IgD-negative memory B cell (primary cell): Measurements from ENCODE around the gene DPY19L3. TPM values are rescaled to one million over a fixed set of nuclear protein-coding genes. Genes with fewer than 3 reads are reported as not detected.
"Not testable (repeated sequence)": the region's sequence is repeated elsewhere in the genome, so short reads cannot be mapped to it uniquely, and the experiment has no call there.

Source experiments
- H3K27ac Mint-ChIP-seq, 3 donors: one replicate each; pipeline ENCODE4 v1.8.0; 2020 to 2022; ENCODE audit warnings: mild to moderate bottlenecking in 3 of 3, mixed read lengths in 3 of 3, moderate library complexity in 1 of 3
- H3K27me3 Mint-ChIP-seq: one replicate; pipeline ENCODE4 v1.8.0; 2021; ENCODE audit warnings: mixed read lengths
- H3K36me3 Mint-ChIP-seq: one replicate; pipeline ENCODE4 v1.8.0; 2020; ENCODE audit warnings: mild to moderate bottlenecking, mixed read lengths
- H3K4me1 Mint-ChIP-seq, 3 donors: one replicate each; pipeline ENCODE4 v1.8.0; 2020 to 2022; ENCODE audit warnings: mixed read lengths in 3 of 3, mild to moderate bottlenecking in 1 of 3
- H3K4me3 Mint-ChIP-seq, 4 donors: one replicate each; pipeline ENCODE4 v1.8.0; 2020 to 2022; ENCODE audit warnings: mild to moderate bottlenecking in 4 of 4, mixed read lengths in 4 of 4, moderate library complexity in 3 of 4
- H3K9me3 Mint-ChIP-seq, 3 donors: one replicate each; pipeline ENCODE4 v1.8.0; 2020 to 2021; ENCODE audit warnings: mixed read lengths in 3 of 3, mild to moderate bottlenecking in 1 of 3
- polyA plus RNA-seq: library from polyadenylated mRNA; unstranded; fragments of 300-500 nt; fragmentation: Illumina TruSeq; gene quantifications from one replicate; pipeline ENCODE4 v1.2.3, GENCODE V29; 2021

The DPY19L3 gene
- polyA plus RNA-seq, 1 donor from 2014 or later = 2.1 TPM

DNA sequence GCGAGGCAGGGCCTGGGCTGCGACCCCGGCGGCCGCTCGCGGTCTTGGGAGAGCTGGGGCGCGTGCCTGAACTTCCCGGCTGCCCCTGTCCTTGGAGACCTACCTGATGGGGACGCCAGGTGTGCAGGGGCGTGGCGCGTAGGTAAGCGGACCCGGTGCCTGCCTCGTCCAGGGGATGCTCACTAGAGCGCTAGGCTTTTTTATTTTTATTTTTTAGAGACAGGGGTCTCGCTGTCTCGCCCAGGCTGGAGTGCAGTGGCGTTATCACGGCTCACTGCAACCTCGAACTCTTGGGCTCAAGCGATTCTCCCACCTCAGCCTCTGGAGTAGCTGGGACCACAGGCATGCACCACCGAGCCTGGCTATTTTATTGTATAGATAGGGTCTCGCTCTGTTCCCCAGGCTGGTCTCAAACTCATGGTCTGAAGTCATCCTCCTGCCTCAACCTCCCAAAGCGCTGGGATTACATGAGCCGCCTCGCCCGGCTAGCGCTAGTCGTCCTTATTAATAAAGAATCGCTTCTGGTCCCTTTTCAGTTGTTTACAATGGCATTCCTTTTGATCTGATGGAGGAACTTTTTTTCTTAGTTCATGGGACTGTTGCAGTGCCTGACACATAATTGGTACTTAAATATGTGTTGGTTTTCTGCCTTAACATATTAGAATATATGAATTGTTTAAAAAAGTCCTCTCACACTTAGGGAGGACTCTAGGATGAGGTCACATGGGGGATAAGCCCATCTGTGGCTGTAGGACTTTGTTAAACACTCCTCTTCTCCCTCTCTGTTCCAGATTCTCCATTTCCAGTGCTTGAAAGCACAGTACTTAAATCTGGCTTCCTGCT lies 812 bp downstream of the DPY19L3 start:
- Mint-ChIP-seq H3K27ac (peak overlapping the region; percentile 62 to 89 (median 84)), H3K4me3 (peak overlapping the region; percentile 89 to 93 (median 92)), H3K9me3 (no peaks in the 10 kb centered on the region), H3K36me3 (peaks cover 10% of the 10 kb centered on the region), H3K4me1 (peaks cover 4 to 11% (median 9%) of the 10 kb centered on the region in 3 donors), H3K27me3 (no peaks in the 10 kb centered on the region)

DNA sequence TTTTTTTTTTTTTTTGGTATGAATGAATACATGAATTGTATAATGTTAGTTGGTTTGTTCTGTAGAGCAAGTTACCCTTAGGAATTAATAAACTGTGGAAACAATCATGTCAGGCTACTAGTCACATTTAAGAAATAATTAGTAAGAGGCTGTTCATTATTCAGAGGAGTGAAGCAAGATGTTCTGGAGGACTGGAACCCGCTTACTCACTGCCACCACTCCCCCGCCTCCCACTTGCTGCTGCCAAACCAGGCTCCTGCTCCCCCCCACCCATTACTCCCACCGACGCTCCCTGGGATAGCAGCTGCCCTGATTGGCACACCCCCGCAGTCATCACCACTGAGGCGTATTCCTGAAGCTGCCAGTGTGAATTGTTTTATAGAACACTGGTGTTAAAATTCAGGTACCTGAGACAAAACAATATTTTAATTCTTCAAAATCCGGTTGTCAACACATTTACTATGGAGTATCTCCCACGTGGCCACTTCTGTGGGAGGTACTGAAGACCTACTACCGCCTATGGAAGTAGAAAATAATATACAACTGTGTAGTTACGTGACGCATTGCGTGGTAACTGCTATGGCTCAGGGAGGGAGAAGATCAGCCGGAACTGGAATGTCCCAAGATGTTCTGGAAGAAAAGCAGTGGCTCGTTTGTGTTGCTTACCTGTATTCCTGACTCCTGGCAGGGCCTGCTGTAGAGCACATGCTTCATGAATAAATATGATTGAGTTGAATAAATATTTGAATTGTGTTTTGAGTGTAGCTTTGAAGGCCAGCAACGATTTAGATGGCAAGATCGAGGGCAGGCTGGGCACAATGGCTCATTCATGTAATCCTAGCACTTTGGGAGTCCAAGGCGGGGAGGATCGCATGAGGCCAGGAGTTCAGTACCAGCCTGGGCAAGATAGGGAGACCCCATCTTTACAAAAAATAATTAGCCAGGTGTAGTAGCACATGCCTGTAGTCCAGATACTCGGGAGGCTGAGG lies 1.7 kb downstream of the DPY19L3 start:
- no peaks in the 10 kb centered on the region for H3K9me3 Mint-ChIP-seq
- H3K4me1 Mint-ChIP-seq = peaks cover 4 to 11% (median 6%) of the 10 kb centered on the region in 3 donors
- H3K27ac Mint-ChIP-seq = peak overlapping the region; percentile 62 to 89 (median 84)
- peaks cover 11% of the 10 kb centered on the region for H3K36me3 Mint-ChIP-seq
- H3K27me3 Mint-ChIP-seq = no peaks in the 10 kb centered on the region
- H3K4me3 Mint-ChIP-seq = peak overlapping the region; percentile 89 to 93 (median 92)

DNA sequence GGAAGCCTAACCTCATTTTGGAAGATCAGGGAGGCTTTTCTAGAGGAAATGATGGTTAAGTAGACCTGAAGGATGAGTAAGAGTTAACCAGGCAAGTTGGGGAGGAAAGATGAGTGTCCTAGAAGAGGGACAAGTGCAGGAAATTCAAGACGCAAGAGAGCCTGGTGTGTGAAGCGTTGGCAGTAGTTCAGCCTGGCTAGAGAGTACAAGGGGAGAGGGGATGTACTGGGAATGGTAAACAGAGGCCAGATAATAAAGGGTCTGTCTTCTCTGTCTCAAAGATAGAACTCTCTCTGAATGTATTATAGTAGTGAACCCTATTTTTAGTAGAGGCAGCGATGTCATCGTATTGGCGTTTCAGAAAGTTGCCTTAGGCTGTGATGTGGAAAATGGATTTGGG lies 9.7 kb downstream of the DPY19L3 start:
- Mint-ChIP-seq H3K4me1 (no peaks in the 10 kb centered on the region), H3K9me3 (no peaks in the 10 kb centered on the region), H3K4me3 (no peak overlapping the region), H3K36me3 (peaks cover 16% of the 10 kb centered on the region), H3K27me3 (no peaks in the 10 kb centered on the region), H3K27ac (no peak overlapping the region)

DNA sequence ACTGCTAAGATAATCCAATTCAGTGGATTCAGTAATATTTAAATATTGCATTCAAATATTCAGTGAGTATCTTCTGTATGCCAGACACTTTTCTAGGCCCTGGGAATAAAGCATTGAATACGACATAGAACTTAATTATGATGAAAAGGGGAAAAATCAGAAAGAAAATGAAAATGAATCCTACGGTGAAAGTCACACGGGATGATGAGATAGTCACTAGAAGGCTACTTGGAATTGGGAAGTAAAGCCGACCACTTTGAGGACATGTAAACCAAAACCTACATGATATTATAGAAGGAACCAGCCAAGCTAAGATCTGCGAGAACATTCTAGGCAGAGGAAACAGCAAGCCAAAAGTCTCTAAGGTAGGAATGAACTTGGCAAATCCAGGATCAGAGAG lies 10.1 kb downstream of the DPY19L3 start:
- H3K4me1 Mint-ChIP-seq = no peaks in the 10 kb centered on the region
- H3K27ac Mint-ChIP-seq = no peak overlapping the region
- peaks cover 16% of the 10 kb centered on the region for H3K36me3 Mint-ChIP-seq
- H3K27me3 Mint-ChIP-seq = no peaks in the 10 kb centered on the region
- H3K9me3 Mint-ChIP-seq = no peaks in the 10 kb centered on the region
- H3K4me3 Mint-ChIP-seq = no peak overlapping the region

DNA sequence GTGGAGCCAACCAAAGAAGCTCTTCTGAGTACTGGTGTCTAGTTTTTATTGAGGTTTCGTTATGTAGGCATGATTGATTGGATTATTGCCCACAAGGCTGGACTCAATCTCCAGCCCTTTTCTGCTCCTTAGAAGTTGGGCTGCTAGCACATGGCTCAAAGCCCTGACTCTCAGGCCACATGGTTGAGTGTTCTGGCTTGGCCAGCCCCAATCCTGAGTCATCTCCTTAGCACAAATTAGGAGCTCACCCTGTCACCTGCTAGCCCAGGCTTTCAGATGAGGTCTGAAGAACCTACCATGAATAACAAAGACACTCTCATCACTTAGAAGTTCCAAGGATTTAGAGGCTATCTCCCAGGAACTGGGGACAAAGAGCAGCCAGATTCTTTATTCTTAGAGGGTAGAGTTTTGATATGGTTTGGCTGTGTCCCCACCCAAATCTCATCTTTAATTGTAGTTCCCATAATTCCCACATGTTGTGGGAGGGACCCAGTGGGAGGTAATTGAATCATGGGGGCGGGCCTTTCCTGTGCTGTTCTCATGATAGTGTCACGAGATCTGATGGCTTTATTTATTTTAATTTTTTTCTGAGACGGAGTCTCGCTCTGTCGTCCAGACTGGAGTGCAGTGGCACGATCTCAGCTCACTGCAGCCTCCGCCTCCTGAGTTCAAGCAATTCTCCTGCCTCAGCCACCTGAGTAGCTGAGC lies 11.3 kb downstream of the DPY19L3 start:
- Mint-ChIP-seq H3K4me3 (no peak overlapping the region), H3K27ac (no peak overlapping the region), H3K9me3 (no peaks in the 10 kb centered on the region), H3K27me3 (no peaks in the 10 kb centered on the region), H3K4me1 (peaks cover 1 to 4% (median 2%) of the 10 kb centered on the region in 3 donors), H3K36me3 (peaks cover 12% of the 10 kb centered on the region)

DNA sequence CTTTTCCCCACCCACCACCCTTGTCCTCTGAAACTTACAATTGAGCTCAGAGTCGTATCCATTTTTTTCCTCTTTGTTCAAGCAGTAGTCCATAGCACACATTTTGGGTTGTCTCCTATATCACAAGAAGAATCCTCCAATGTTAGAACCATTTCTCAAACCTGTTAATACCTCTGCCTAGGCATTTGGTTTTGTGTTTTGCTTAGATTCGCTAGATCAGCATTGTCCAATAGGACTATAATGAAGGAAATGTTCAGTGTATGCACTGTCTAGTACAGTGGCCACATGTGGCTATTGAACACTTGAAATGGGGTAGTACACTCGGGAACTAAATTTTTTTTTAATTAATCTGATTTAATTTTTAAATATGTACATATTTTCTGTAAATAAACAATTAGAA lies 12.6 kb downstream of the DPY19L3 start:
- Mint-ChIP-seq H3K4me1 (peaks cover 8 to 11% (median 10%) of the 10 kb centered on the region in 3 donors), H3K4me3 (no peak overlapping the region), H3K27ac (peak overlapping the region in 1 of 3 donors; percentile 32), H3K9me3 (no peaks in the 10 kb centered on the region), H3K36me3 (peaks cover 8% of the 10 kb centered on the region), H3K27me3 (no peaks in the 10 kb centered on the region)

DNA sequence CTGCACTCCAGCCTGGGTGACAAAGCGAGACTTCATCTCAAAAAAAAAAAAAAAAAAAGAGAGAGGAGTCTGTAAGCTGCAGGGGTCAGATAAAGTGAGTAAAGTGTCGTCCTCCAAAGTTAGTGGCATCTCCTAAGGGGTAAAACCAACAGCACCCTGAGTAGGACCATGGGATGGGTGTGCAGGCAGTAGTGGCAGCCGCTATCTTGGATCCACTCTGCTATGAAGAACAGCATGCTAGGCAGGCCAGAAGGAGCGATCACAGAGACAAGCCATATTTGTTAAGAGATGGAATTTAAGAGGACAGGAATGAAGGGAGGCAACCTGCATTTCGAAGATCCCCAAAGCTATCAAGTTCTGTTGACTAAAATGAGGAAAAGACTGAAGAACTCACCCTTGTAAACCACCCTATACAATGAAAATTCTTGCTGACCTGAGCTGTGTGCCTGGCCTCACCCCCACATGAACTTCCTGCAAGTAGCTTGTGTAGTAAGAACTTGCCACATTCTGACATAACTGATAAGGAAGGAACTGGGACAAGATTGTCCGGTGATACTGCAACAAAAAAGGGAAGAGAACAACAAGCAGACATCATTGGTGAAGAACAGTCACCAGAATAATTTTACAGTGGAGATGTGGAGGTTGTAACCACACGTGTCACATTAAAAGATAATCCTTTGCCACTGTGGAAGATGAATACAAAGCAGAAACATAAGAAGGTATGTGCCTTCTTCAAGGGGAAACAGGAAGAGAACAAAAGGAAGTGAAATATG lies 16.2 kb downstream of the DPY19L3 start:
- Mint-ChIP-seq H3K36me3 (peaks cover 3% of the 10 kb centered on the region), H3K27ac (peak overlapping the region in 2 of 3 donors; percentile 1 to 4), H3K4me3 (peak overlapping the region in 2 of 4 donors; percentile 1 to 63), H3K4me1 (peaks cover 8 to 11% (median 10%) of the 10 kb centered on the region in 3 donors), H3K27me3 (no peaks in the 10 kb centered on the region), H3K9me3 (no peaks in the 10 kb centered on the region)

DNA sequence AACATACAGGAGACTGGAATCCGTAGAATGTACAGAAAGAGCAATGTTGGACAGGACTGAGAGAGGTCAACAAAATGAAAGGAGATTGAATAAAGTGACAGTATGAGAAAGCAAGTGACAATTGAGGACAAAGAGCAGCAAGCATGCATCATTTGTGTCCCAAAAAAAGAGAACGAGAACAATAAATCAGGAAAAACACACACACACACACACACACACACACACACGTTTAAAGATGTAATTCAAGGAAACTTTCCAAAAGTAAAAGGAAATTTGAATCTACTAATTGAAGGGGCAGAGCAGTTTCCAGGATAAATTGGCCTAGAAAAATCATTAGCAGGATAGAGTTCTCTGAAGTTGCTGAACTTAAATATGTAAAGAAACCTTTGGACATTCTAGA lies 16.9 kb downstream of the DPY19L3 start:
- Mint-ChIP-seq H3K4me1 (peaks cover 10 to 12% (median 11%) of the 10 kb centered on the region in 3 donors), H3K27me3 (no peaks in the 10 kb centered on the region), H3K27ac (peak overlapping the region in 1 of 3 donors; percentile 1), H3K4me3 (peak overlapping the region in 2 of 4 donors; percentile 1 to 63), H3K9me3 (no peaks in the 10 kb centered on the region), H3K36me3 (peaks cover 1% of the 10 kb centered on the region)

DNA sequence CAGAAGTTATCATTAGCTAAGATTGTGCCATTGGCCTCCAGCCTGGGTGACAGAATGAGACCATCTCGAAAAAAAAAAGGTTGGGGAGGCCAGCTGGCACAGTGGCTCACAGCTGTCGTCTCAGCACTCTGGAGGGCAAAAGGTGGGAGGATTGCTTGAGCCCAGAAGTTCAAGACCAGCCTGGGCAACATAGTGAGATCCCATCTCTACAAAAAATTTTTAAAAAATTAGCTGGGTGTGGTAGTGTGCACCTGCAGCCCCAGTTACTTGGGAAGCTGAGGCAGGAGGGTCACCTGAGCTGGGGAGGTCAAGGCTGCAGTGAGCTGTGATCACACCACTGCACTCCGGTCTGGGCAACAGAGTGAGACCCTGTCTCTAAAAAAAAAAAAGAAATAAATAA lies 18.4 kb downstream of the DPY19L3 start:
- not testable (repeated sequence) for H3K27ac Mint-ChIP-seq, H3K9me3 Mint-ChIP-seq, H3K4me3 Mint-ChIP-seq, H3K36me3 Mint-ChIP-seq, H3K27me3 Mint-ChIP-seq
- peaks cover 10 to 12% (median 11%) of the 10 kb centered on the region in 3 donors for H3K4me1 Mint-ChIP-seq

DNA sequence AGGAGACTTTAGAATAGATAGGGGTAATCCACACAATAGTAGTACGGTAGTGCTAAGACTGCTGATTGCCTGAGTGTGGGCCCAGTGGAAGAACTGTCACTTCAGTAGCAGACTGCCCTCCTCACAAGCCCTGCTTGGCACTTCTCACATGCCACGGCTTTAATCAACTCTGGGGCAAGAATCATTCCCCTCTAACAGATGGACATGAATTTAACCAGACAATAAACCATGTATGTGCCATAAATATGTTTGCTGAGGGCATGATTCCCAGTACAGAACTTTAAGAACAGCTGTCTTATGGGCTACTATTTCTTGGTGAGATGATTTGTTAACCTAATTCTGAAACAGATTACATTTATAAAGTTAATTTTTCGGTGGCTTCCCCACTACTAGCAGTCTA lies 22.0 kb downstream of the DPY19L3 start:
- H3K27ac Mint-ChIP-seq = no peak overlapping the region
- H3K27me3 Mint-ChIP-seq = no peaks in the 10 kb centered on the region
- H3K9me3 Mint-ChIP-seq = no peaks in the 10 kb centered on the region
- no peaks in the 10 kb centered on the region for H3K36me3 Mint-ChIP-seq
- H3K4me1 Mint-ChIP-seq = peaks cover 0 to 4% (median 3%) of the 10 kb centered on the region in 3 donors
- H3K4me3 Mint-ChIP-seq = no peak overlapping the region

DNA sequence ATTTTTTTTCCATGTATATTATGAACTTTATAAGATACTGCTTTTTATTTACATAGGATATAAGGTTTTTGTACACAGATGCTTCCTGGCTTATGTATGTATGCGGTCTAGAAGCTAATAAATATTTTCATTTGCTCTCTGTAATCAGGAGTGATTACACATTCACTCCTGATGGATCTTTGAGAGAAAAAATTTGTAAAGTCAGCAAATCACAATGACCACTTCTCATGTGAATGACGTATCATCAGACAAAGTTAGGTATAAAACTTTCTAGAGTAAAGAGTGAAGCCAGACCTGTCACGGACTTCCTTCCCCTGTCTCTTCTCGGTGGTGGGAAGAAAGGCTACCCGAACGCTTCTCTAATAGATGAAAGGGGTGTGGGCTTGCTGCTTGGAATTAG lies 31.1 kb downstream of the DPY19L3 start:
- no peak overlapping the region for H3K4me3 Mint-ChIP-seq
- H3K36me3 Mint-ChIP-seq = peaks cover 16% of the 10 kb centered on the region
- H3K27me3 Mint-ChIP-seq = no peaks in the 10 kb centered on the region
- no peak overlapping the region for H3K27ac Mint-ChIP-seq
- no peaks in the 10 kb centered on the region for H3K4me1 Mint-ChIP-seq
- H3K9me3 Mint-ChIP-seq = no peaks in the 10 kb centered on the region

DNA sequence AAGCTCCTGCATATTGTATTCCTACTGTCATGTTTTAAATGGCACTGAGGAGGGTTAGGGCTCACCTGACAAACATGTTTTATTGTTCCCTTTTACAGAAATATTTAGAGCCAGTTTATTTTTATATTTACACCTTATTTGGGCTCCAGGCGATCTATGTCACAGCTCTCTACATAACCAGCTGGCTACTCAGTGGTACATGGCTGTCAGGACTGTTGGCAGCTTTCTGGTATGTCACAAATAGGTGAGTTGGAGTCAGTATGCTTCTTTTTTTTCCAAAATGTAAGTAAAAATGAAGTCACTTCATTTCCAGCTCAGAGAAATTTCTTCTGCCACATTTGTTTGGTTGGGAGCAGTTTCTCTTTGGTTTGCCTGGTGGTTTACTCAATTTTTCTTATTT lies 31.5 kb downstream of the DPY19L3 start:
- Mint-ChIP-seq H3K27ac (no peak overlapping the region), H3K27me3 (no peaks in the 10 kb centered on the region), H3K9me3 (no peaks in the 10 kb centered on the region), H3K36me3 (peaks cover 16% of the 10 kb centered on the region), H3K4me1 (no peaks in the 10 kb centered on the region), H3K4me3 (no peak overlapping the region)

DNA sequence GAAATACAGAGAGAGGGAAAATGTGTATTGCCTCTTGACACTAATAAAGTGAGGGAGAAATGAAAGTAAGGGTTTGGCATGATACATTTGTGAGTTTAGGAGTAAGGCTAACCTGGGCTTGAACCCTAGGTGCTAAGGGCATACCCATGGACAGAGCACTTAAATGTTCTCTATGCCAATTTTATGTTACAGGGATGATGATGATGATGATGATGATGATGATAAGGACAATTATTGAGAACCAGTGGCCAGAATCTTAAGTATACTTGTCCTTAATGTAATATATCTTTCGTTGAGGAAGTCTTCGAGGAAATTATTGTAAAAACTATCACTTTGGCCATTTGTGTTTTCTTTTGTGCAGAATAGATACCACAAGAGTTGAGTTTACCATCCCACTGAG lies 33.2 kb downstream of the DPY19L3 start:
- H3K4me1 Mint-ChIP-seq = no peaks in the 10 kb centered on the region
- H3K4me3 Mint-ChIP-seq = no peak overlapping the region
- no peaks in the 10 kb centered on the region for H3K9me3 Mint-ChIP-seq
- H3K27me3 Mint-ChIP-seq = no peaks in the 10 kb centered on the region
- H3K27ac Mint-ChIP-seq = no peak overlapping the region
- peaks cover 19% of the 10 kb centered on the region for H3K36me3 Mint-ChIP-seq

DNA sequence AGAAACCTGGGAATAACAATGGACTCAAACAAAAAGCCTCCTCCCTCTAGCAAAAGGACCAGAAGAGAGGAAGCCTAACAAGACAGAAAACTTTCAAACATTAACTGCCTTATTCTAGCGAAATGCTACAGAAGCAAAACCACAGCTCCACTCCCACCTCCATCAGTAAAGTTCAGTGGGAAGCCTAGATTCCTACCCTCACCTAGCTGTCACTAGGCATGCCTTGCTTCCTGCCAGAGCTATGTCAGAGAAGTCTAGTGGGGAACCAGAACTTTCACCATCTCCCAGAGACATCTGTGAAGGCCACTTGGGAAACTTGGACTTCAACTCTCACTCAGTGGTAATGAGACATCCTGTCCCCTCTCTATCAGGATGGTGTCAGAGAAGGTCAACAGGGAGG lies 37.1 kb downstream of the DPY19L3 start:
- H3K4me1 Mint-ChIP-seq = peaks cover 0 to 4% (median 0%) of the 10 kb centered on the region in 3 donors
- no peak overlapping the region for H3K4me3 Mint-ChIP-seq
- H3K36me3 Mint-ChIP-seq = peaks cover 19% of the 10 kb centered on the region
- peaks cover 0 to 4% (median 2%) of the 10 kb centered on the region in 3 donors for H3K9me3 Mint-ChIP-seq
- H3K27ac Mint-ChIP-seq = no peak overlapping the region
- no peaks in the 10 kb centered on the region for H3K27me3 Mint-ChIP-seq
